ENCODE data around the gene ZNF593OS.

GRCh38 chr1:26182383-26182696 lies 10.7 kb upstream of the ZNF593OS start:
- TF ChIP-seq CTCF (IDR thresholded peaks at IDR 0.05; ENCODE audit: poor library complexity, severe bottlenecking) = no peak
- no peak for TF ChIP-seq MXI1 (conservative IDR thresholded peaks at IDR 0.05; ENCODE audit: poor library complexity, severe bottlenecking)
- no peak for TF ChIP-seq TAF1 (IDR thresholded peaks at IDR 0.05; ENCODE audit: low read depth)

Measured in neural cell (in vitro differentiated cells).